Right lobe of liver (tissue), 4 donors: ENCODE measurements around the gene ARF1.

Experiments used
- POLR2A ChIP-seq: fragments of 450-650 bp; IDR thresholded peaks from one replicate; pipeline ENCODE4 v1.6.1; 2017; ENCODE audit warnings: antibody characterized with exemption, mild to moderate bottlenecking
- TF ChIP-seq, protein P1 (sequence below), 4 donors: fragments of 200-600 bp in 3 of 4; fragments of 450-650 bp in 1 of 4; IDR thresholded peaks; one replicate each; pipeline versions ENCODE4 v1.5.1 to v1.8.0; 2016 to 2022; ENCODE audit warnings: antibody characterized with exemption in 4 of 4, mild to moderate bottlenecking in 2 of 4
- donor health status: DM: no; HTN: no; CAD: no.
- donor health status: DM: no; HTN: no; CAD: no.
- donor health status: DM: no; HTN: yes; CAD: no.

DNA sequence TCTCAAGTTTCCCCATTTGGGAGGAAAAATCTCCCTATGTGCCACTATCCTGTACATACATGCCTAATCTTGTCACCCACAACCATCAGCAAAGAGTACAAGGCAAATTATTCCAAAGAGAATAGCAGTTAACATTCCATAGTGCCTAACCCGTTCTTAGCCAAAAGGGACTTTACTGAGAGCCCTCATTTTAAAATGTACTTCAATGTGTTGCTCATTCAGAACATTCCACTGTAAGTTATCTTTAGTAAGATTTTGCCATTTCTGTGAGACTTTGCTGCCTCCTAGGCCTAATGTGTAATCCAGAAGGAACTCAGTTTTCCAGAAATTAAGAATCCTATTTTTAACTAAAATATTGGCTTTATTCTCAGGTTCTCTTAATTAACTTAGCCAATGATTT is 37.8 kb downstream of the ARF1 start:
- no peak for TF ChIP-seq POLR2A
- TF ChIP-seq, protein P1, sequence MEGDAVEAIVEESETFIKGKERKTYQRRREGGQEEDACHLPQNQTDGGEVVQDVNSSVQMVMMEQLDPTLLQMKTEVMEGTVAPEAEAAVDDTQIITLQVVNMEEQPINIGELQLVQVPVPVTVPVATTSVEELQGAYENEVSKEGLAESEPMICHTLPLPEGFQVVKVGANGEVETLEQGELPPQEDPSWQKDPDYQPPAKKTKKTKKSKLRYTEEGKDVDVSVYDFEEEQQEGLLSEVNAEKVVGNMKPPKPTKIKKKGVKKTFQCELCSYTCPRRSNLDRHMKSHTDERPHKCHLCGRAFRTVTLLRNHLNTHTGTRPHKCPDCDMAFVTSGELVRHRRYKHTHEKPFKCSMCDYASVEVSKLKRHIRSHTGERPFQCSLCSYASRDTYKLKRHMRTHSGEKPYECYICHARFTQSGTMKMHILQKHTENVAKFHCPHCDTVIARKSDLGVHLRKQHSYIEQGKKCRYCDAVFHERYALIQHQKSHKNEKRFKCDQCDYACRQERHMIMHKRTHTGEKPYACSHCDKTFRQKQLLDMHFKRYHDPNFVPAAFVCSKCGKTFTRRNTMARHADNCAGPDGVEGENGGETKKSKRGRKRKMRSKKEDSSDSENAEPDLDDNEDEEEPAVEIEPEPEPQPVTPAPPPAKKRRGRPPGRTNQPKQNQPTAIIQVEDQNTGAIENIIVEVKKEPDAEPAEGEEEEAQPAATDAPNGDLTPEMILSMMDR (IDR thresholded peaks at IDR 0.05), result no peak
